T47D (cell line): ENCODE data around the gene HMGN2.

Experiments used
- DNase-seq, 2 experiments: peaks; one replicate each; pipeline versions ENCODE4 v3.0.0 to v3.0.0-alpha.2; 2011 to 2012; ENCODE audit warnings: low read depth in 1 of 2, low spot score in 1 of 2
- JUND ChIP-seq: IDR thresholded peaks from 2 replicates; pipeline ENCODE4 v1.6.1; 2012; ENCODE audit warnings: low read depth
- in situ Hi-C: cut with HindIII; loops from 2 replicates; pipeline ENCODE4 v1.10.0; 2016; ENCODE audit warnings: low sequenced_read_pairs, low pct_unique_long_range_greater_than_20kb

Gene HMGN2

DNA sequence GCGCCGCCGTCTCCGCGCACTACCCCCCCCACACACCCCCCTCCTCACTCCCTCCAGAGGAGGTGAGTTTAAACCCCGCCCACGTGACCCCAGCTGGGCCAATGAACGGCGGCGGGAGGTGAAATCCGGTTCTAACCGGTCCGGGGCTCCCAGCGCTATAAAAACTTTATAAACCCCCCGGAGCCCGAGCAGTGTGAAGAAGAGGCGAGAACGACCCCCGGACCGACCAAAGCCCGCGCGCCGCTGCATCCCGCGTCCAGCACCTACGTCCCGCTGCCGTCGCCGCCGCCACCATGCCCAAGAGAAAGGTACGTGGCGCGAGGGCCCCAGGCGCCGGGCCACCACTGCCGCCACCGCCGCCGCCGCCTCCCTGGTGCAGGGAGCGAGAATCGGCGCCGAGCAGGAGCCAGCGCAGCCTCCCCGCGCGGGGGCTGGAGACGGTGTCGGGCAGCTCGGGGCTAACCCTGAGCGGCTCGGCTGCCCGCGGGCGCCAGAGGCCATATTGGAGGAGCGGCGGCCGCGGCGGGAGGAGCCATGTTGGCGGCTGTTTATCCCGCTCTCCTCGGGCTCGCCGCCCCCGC is at the start of gene HMGN2:
TSS of gene HMGN2 (plus strand) at position 121 of the 581 bp plus-strand sequence. CDS start at position 294, 173 bp downstream.
- in situ Hi-C loops: no loop called here
- DNase-seq: peak; percentile 66 to 93
- no peak for TF ChIP-seq JUND

DNA sequence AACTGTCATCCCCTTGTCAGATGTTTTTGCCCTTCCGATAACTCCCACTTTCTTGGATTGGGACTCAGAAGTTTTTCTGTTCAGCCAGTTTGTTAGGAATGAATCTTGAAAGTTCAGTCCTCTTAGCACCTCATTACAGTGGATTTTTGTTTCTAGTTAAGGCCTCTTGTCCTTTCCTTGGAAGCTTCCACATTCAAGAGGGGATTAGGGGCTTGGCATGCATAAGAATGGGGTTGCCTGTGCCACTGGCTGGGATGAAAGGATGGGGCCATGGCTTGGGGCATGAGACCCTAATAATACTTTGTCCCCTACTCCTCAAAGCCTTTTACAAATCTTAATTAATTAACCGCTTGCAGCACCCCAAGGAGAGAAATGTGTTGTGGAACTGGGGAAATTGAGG is 42.5 kb upstream of the HMGN2 start:
- no peak for TF ChIP-seq JUND
- no peak for DNase-seq
- in situ Hi-C loops: no loop called here

DNA sequence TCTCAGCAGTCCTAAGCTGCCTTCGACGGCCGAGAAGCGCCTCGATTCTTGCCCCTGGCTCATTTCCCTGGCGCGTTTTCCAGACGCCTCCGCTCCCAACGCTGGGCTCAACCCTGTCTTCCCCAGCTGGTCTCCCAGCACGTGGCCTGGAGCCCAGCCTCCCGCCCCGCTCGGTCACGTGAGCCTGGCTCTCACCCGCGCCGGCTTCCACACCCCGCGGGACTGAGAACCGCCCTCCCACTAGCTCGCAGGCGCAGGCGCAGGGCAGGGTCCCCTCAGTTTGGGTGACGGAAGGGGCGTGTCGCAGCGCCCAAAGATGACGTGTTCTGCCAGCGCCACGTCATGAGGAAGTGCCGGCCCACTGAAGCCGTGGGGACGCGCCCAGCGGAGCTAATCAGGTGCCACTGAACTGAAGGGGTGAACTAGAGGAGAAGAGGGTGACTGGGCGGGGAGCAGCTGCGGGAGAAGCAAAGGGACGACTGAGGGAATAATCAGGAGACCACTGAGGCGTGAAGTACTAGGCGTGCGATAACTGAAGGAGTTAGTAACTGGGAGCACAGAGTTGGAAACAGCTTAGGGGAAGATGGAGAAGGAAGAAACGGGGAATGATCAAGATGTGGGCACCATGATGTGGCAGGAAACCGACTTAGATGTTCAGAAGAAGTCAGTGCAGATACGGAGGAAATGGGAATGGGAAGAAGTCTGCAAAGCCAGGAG is 40.1 kb upstream of the HMGN2 start, which contains the start of gene DHDDS:
TSS of gene DHDDS (plus strand) at position 343 of the 717 bp plus-strand sequence. CDS start 625 bp downstream, outside the sequence.
- TF ChIP-seq JUND: no peak
- in situ Hi-C loops: no loop called here
- DNase-seq: peak; percentile 74 to 98

DNA sequence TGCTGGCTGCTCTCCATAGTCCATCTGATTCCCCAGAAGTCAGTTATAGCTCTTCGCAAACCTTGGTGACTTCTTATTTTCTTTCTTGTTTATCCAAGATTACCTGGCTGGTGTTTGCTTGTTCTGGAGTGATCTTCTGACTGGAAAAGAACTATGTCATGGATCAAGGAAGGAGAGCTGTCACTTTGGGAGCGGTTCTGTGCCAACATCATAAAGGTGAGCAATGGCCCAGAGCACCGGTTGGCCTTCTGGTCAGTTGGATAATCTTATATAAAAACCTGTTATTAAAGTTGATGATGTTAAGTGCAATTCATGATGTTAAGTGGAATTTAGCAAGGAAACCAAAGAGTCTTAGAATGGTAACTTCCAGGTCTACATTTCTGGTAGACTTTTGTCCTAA is 39.4 kb upstream of the HMGN2 start:
- in situ Hi-C loops: no loop called here
- DNase-seq: no peak
- TF ChIP-seq JUND: no peak

DNA sequence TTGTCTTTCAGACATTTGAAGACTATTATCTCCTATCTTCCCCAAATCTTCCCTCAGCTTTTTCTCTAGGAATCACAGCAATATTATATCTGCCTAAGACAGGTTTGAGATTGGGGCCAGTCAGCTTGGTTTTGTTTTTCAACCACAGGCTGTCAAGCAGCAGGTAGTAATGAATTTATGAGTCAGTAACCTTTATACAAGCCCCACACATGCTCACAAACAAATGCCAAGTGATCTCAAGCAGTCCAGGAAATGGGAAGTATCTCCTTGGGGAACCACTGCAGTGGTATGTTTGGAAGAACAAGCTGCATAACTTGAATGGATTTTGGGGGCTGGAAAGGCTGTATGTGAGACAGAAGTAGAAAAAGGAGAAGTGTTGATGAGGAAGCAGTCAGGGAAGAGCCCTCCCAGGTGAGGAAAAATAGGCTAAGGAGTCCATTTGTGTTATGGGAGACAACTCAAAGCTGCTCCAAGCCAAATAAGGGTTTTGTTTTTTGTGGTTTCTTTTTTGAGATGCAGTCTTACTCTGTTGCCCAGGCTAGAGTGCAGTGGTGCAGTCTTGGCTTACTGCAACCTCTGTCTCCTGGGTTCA is 38.0 kb upstream of the HMGN2 start:
- in situ Hi-C loops: no loop called here
- TF ChIP-seq JUND: no peak
- no peak for DNase-seq

DNA sequence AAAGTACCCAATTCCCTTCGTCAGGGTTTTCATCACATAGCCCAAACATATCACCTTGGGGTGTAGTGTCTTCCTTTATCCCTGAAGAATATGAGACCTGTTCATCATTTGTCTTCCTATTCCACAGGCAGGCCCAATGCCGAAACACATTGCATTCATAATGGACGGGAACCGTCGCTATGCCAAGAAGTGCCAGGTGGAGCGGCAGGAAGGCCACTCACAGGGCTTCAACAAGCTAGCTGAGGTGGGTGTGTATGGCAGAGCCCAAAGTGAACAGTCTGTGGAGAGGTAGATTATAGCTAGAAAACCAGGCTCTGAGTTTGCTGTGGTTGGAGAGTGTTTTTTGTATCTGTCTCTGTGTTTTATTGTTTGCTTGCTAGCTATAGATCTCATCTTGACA is 34.2 kb upstream of the HMGN2 start:
- in situ Hi-C loops: no loop called here
- no peak for TF ChIP-seq JUND
- no peak for DNase-seq

DNA sequence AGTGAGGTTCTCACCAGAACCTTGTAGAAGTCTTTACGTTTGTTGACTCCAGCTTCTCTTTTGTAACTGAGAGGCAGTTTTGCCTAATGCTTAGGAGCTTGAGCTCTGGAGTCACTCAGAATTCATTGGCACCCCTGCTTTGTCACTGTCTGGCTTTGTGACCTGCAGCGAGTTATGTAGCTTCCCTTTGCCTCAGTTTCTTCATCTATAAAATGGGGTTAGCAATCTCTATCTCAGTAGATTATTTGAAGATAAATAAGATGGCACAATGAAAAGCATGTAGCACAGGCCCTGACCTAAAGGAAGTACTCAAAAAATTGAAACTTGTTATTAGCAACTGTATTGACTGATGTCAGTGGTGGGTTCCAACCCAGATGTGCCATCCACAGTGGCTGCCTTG is 32.0 kb upstream of the HMGN2 start:
- no peak for DNase-seq
- TF ChIP-seq JUND: no peak
- in situ Hi-C loops: no loop called here

DNA sequence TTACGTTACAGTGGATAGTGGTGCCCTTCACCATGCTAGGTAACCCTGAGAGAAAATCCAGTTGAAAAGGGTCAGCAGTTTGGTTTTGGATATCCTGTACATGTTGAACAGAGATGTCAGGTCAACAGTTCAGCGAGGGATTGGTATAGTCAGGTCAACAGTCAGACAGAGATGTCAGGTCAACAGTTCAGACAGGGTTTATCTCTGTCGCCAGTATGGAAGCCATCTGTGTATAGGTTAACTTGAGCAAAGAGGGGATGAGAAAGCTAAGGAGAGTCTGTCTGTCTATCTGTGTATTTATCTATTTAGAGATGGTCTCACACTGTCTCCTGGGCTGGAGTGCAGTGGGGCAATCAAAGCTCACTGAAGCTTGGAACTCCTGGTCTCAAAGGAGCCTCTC is 22.4 kb upstream of the HMGN2 start:
- DNase-seq: no peak
- in situ Hi-C loops: no loop called here
- TF ChIP-seq JUND: no peak

DNA sequence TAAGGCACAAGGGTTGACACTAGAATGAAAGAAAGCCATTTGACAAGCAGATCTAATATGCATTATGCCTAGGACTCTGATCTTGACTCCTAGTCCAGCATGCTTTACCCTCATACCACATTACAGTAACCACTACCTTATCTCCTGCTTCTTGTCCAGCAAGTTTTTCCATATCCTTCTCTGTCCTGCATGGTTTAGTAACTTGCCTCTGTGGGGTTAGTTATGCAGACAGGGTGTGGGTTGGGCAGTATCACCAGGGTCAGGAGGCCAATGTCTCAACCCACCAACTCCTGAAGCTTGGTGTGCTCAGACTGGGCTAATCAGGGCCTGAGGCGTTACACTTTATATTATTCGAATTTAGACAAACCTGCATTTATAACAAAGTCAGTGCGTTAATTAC is 21.3 kb upstream of the HMGN2 start:
- in situ Hi-C loops: no loop called here
- DNase-seq: no peak
- TF ChIP-seq JUND: no peak

DNA sequence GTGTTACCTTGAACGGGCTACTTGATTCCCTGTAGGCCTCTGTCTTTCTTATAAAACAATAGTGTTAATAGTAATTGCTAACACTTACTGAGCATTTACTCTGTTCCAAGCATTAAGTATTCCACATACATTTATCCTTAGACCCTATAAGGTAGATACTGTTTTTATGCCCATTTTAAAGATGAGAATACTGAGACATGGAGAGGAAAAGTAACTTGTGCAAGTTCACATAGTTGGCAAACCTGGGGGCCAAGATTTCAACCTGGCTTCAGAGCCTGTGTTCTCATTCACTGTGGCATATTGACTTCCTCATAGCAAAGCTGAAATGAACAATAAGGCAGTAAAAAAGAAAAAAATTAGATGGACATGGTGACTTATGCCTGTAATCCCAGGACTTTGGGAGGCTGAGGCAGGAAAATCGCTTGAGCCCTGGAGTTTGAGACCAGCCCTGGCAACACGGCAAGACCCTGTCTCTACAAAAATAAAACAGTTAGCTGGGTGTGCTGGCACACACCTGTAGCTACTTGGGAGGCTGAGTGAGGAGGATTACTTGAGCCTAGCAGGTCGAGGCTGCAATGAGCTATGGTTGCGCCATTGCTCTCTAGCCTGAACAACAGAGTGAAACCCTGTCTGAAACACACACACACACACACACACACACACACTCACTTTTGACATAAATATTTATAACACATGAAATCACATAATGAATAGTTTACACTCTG is 19.6 kb upstream of the HMGN2 start:
- in situ Hi-C loops: no loop called here
- no peak for TF ChIP-seq JUND
- no peak for DNase-seq

DNA sequence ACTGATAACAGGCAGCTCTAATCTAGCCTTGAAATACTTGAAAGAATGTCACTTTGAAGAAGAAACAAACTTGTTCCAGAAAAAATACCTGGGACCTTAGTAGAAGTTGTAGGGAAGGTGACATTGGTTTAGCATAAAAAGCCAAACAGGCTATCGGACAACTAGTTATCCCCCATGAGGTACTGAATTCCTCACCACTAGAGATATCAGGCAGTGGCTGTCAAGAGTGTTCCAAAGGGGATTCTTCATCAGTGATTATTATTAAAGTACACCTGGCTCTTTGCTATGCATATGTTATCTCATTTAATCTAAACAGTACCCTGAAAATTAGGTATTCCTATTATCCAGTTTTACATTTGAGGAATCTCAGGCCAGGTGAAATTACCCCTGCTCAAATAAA is 13.1 kb upstream of the HMGN2 start:
- in situ Hi-C loops: no loop called here
- DNase-seq: no peak
- no peak for TF ChIP-seq JUND

DNA sequence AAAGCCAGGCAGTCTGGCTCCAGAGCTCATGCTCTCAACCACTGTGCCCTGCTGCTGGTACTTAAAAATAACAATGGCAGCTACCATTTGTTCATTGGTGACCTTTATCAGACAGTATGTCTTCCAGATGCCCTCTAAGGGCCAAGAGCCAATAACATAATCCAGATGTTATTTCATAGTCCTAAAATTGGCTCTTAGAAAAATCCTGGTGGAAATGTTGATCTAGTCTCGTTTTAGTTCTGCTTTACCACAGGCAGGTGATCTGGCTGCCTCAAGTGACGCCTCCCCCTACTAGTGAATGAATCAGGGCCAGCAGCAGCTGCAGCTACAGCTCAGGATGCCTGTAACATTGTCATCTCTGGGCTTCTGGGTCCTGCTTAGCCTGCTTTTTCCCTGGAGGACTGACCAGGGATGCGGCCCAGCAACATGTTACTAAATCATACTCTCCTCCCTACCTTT is 12.6 kb upstream of the HMGN2 start:
- in situ Hi-C loops: no loop called here
- no peak for TF ChIP-seq JUND
- no peak for DNase-seq

DNA sequence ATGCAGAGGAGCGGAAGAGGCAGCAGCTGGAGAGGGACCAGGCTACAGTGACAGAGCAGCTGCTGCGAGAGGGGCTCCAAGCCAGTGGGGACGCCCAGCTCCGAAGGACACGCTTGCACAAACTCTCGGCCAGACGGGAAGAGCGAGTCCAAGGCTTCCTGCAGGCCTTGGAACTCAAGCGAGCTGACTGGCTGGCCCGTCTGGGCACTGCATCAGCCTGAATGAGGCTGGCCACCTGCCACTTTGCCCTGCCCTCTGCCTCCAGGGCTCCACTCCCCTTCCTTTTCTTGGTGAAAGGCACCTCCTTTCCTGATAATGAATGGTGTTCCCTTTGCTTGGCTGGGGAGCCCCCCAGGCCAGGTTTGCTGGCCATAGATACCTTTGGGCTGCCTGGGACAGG is 3.3 kb upstream of the HMGN2 start:
- no peak for TF ChIP-seq JUND
- in situ Hi-C loops: no loop called here
- peak in 1 of 2 experiments; percentile 35 for DNase-seq
